GM12878 (cell line): Measurements from ENCODE around the gene ENOX1. TPM values are rescaled to one million over a fixed set of nuclear protein-coding genes. Genes with fewer than 3 reads are reported as not detected.

Experiments used
- ATAC-seq: fragments of 200-7000 bp; cut with Tn5 transposase; 3 replicates; pipeline ENCODE4 v1.9.1; 2020; ENCODE audit warnings: mild to moderate bottlenecking, moderate library complexity
- BruUV-seq: library from RNA; stranded (reverse); fragments of 400-500 nt; replicated peaks from 2 replicates; lab custom pipeline; 2021; lab: Mats Ljungman, UMichigan
- CTCF ChIA-PET: fragments of 300-600 bp; sonication (Branson Sonifier 250); formaldehyde crosslinking; extraction: SDS; loops from one replicate; lab custom pipeline; 2021; ENCODE audit warnings: inconsistent platforms; lab: Yijun Ruan, JAX
- POLR2A ChIA-PET: fragments of 350-600 bp; formaldehyde crosslinking; extraction: SDS; loops from one replicate; lab custom pipeline; 2021; ENCODE audit warnings: inconsistent platforms; lab: Charles Lee
- RAD21 ChIA-PET: fragments of 300-600 bp; sonication (Branson Sonifier 250); formaldehyde crosslinking; loops from one replicate; lab custom pipeline; 2023; ENCODE audit warnings: antibody characterized with exemption; ENCODE audit not compliant: unreplicated experiment; lab: Charles Lee
- SMC1A ChIA-PET: fragments of 300-600 bp; sonication (Branson Sonifier 250); formaldehyde crosslinking; loops from one replicate; lab custom pipeline; 2023; ENCODE audit not compliant: unreplicated experiment, uncharacterized antibody; lab: Charles Lee
- DNase-seq: peaks from one replicate; pipeline ENCODE4 v3.0.0-alpha.2; 2011; ENCODE audit warnings: low read depth, low spot score
- FAIRE-seq: peaks from 3 replicates; lab custom pipeline; 2011; peaks lifted over from hg19 to GRCh38; lab: Jason Lieb, UNC
- H2AFZ ChIP-seq: 2 replicates; pipeline ENCODE4 v1.6.0; 2011; ENCODE audit warnings: low read depth, low read length, control low read depth; ENCODE audit not compliant: control insufficient read depth
- H3K27ac ChIP-seq: 2 replicates; pipeline ENCODE4 v1.5.1; 2011; ENCODE audit warnings: control low read depth; ENCODE audit not compliant: control insufficient read depth, insufficient read depth
- H3K27me3 ChIP-seq, 2 experiments: replicated peaks in 1 of 2; 2 replicates each; pipeline versions ENCODE4 v1.6.0 to v1.6.1; 2011; ENCODE audit warnings: low read length in 1 of 2; ENCODE audit not compliant: control insufficient read depth in 2 of 2, insufficient read depth in 2 of 2
- H3K36me3 ChIP-seq, 2 experiments: 2 replicates each; pipeline ENCODE4 v1.5.1; 2011; ENCODE audit warnings: low read length in 1 of 2; ENCODE audit not compliant: control insufficient read depth in 2 of 2, insufficient read depth in 2 of 2
- H3K4me1 ChIP-seq: 2 replicates; pipeline ENCODE4 v1.6.1; 2011; ENCODE audit warnings: mild to moderate bottlenecking, low read length, moderate library complexity, mixed read lengths; ENCODE audit not compliant: control insufficient read depth, insufficient read depth
- H3K4me2 ChIP-seq: 2 replicates; pipeline ENCODE4 v1.6.0; 2011; ENCODE audit warnings: control low read depth; ENCODE audit not compliant: control insufficient read depth, insufficient read depth
- H3K4me3 ChIP-seq: fragments of 200-600 bp; sonication (generic); 2 replicates; pipeline ENCODE4 v1.5.1; 2016
- H3K79me2 ChIP-seq: 2 replicates; pipeline ENCODE4 v1.6.0; 2011; ENCODE audit warnings: low read length; ENCODE audit not compliant: control insufficient read depth, insufficient read depth
- H3K9ac ChIP-seq: 2 replicates; pipeline ENCODE4 v1.8.0; 2011; ENCODE audit warnings: low read length, control low read depth, mixed read lengths; ENCODE audit not compliant: control insufficient read depth, insufficient read depth
- H3K9me3 ChIP-seq: replicated peaks from 3 replicates; pipeline ENCODE4 v1.5.1; 2011; ENCODE audit warnings: mild to moderate bottlenecking, low read length; ENCODE audit not compliant: control insufficient read depth, insufficient read depth
- H4K20me1 ChIP-seq: 2 replicates; pipeline ENCODE4 v1.6.0; 2011; ENCODE audit not compliant: control insufficient read depth, insufficient read depth
- DPF2 ChIP-seq: fragments of 450-650 bp; IDR thresholded peaks from 2 replicates; pipeline ENCODE4 v1.6.1; 2017; ENCODE audit warnings: mild to moderate bottlenecking
- HDGF ChIP-seq: fragments of 450-650 bp; IDR thresholded peaks from 2 replicates; pipeline ENCODE4 v1.6.1; 2016; ENCODE audit warnings: antibody characterized with exemption
- KDM1A ChIP-seq: fragments of 200-600 bp; sonication (generic); IDR thresholded peaks from 2 replicates; pipeline ENCODE4 v1.6.1; 2016; ENCODE audit warnings: borderline replicate concordance
- MTA3 ChIP-seq: IDR thresholded peaks from 2 replicates; pipeline ENCODE4 v1.6.1; 2012; ENCODE audit warnings: low read length, inconsistent platforms, borderline replicate concordance
- NR2C2 ChIP-seq: IDR thresholded peaks from 2 replicates; pipeline ENCODE4 v1.6.1; 2011; ENCODE audit warnings: borderline replicate concordance, low read depth; ENCODE audit not compliant: control insufficient read depth, insufficient read length
- RFX5 ChIP-seq: IDR thresholded peaks from 2 replicates; pipeline ENCODE4 v1.6.1; 2011; ENCODE audit warnings: low read depth, low read length, improper control_type of control experiment
- SUZ12 ChIP-seq: fragments of 200-600 bp; sonication (generic); IDR thresholded peaks from one replicate; pipeline ENCODE4 v1.6.1; 2018; ENCODE audit warnings: antibody characterized with exemption, mild to moderate bottlenecking; ENCODE audit not compliant: unreplicated experiment
- WGBS: methylation state at CpG from one replicate; pipeline ENCODE4 v1.1.6; 2016; ENCODE audit warnings: low lambda C conversion rate; ENCODE audit not compliant: insufficient replicate concordance, insufficient coverage; ENCODE audit errors: missing lambda C conversion rate; 5-methylcytosine and 5-hydroxymethylcytosine counted together
- in situ Hi-C: fragments of 300-500 bp; cut with MboI; formaldehyde crosslinking; loops from 9 replicates; pipeline ENCODE4 v1.14.3; 2018; ENCODE audit warnings: mixed read lengths
- intact Hi-C: fragments of 100-400 bp; cut with micrococcal nuclease; formaldehyde crosslinking; loops from one replicate; pipeline ENCODE4 v1.14.2; 2022; ENCODE audit not compliant: unreplicated experiment
- polyA plus RNA-seq, 11 experiments: library from polyadenylated mRNA; depleted of rRNA in 4 of 11; unstranded in 6 of 11; stranded (reverse) in 5 of 11; fragments of >200 nt; fragmentation: Nextera tagmentation in 4 of 11; fragmentation: Illumina TruSeq in 1 of 11; extraction: Ambion mirVana in 4 of 11; extraction: Trizol in 1 of 11; gene quantifications; 1 replicate in 1 of 11; 2 replicates in 10 of 11; pipeline versions ENCODE4 v1.2.1 to v1.2.3, GENCODE V29; 2011 to 2016; ENCODE audit warnings: inconsistent platforms in 2 of 11, missing spikeins in 2 of 11, low read depth in 1 of 11
- total RNA-seq, 4 experiments: library from RNA; depleted of rRNA in 3 of 4; stranded (reverse); fragments of >200 nt in 3 of 4; fragmentation: Illumina TruSeq in 1 of 4; extraction: Trizol in 1 of 4; gene quantifications; 2 replicates each; pipeline versions ENCODE4 v1.2.1 to v1.2.3, GENCODE V29; 2013 to 2021
- TF ChIP-seq, protein P1 (sequence below): fragments of 450-650 bp; IDR thresholded peaks from 2 replicates; pipeline ENCODE4 v1.6.1; 2017; ENCODE audit warnings: mild to moderate bottlenecking, moderate library complexity
- TF ChIP-seq, protein P2 (sequence below): IDR thresholded peaks from 2 replicates; pipeline ENCODE4 v1.6.1; 2011; ENCODE audit warnings: borderline replicate concordance, low read depth, mild to moderate bottlenecking, moderate library complexity, mixed read lengths, low read length; ENCODE audit not compliant: insufficient read depth; ENCODE audit errors: extremely low read length
- TF ChIP-seq, protein P3 (sequence below): IDR thresholded peaks from 2 replicates; pipeline ENCODE4 v1.6.1; 2012; ENCODE audit warnings: low read depth, low read length, improper control_type of control experiment

Gene ENOX1
- total and polyA plus RNA-seq, 10 of the 15 experiments (the other 5 are each of a cell fraction or from before 2014, with no cell fraction given) = 0.11 to 0.26 (median 0.15) TPM

DNA sequence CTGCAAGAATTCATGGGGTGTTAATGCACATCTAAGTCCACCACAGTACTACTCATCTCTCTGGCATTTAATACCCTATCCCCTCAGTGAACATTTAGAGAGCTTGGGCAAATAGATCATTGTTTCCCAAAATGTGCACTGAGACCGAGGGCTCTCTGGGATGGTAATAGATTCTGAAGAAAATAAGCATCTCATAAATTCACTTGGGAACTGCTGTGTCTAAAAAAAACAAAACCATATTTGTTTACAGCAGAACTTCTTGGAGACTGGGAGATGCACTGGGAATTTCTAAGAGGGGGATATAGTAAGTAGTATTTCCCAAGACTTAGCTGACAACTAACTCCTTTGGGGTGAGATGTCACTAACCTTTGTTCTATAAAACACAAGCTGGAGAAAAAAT lies 58.4 kb downstream of the ENOX1 start (continued):
- TF ChIP-seq, protein P1, sequence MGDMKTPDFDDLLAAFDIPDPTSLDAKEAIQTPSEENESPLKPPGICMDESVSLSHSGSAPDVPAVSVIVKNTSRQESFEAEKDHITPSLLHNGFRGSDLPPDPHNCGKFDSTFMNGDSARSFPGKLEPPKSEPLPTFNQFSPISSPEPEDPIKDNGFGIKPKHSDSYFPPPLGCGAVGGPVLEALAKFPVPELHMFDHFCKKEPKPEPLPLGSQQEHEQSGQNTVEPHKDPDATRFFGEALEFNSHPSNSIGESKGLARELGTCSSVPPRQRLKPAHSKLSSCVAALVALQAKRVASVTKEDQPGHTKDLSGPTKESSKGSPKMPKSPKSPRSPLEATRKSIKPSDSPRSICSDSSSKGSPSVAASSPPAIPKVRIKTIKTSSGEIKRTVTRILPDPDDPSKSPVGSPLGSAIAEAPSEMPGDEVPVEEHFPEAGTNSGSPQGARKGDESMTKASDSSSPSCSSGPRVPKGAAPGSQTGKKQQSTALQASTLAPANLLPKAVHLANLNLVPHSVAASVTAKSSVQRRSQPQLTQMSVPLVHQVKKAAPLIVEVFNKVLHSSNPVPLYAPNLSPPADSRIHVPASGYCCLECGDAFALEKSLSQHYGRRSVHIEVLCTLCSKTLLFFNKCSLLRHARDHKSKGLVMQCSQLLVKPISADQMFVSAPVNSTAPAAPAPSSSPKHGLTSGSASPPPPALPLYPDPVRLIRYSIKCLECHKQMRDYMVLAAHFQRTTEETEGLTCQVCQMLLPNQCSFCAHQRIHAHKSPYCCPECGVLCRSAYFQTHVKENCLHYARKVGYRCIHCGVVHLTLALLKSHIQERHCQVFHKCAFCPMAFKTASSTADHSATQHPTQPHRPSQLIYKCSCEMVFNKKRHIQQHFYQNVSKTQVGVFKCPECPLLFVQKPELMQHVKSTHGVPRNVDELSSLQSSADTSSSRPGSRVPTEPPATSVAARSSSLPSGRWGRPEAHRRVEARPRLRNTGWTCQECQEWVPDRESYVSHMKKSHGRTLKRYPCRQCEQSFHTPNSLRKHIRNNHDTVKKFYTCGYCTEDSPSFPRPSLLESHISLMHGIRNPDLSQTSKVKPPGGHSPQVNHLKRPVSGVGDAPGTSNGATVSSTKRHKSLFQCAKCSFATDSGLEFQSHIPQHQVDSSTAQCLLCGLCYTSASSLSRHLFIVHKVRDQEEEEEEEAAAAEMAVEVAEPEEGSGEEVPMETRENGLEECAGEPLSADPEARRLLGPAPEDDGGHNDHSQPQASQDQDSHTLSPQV = no peak
- no peak for TF ChIP-seq MTA3
- TF ChIP-seq SUZ12 = no peak
- TF ChIP-seq RFX5 = no peak
- no peak for TF ChIP-seq NR2C2
- TF ChIP-seq, protein P2, sequence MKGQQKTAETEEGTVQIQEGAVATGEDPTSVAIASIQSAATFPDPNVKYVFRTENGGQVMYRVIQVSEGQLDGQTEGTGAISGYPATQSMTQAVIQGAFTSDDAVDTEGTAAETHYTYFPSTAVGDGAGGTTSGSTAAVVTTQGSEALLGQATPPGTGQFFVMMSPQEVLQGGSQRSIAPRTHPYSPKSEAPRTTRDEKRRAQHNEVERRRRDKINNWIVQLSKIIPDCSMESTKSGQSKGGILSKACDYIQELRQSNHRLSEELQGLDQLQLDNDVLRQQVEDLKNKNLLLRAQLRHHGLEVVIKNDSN = no peak

DNA sequence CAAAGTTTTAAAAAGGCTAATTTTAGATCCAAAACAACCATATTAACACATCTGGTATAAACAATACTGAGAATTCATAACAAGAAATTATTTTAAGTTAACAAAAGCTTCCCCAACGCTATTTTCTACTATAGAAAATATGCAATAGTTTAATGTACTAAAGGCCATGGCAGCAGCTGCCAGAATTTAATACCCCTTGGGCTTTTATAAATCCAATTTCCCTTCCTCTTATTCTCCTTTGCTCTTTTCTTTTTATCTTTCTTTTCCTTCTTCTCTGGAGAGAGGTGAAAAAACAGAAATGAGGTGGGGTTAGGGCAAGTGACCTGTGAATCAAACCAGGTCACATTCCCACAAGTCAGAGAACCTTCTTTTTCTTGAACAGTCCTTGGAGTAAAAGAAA lies 58.9 kb downstream of the ENOX1 start:
- ChIA-PET RAD21 (no interaction called here), POLR2A (interaction anchor here (0.6 kb wide), 1 partner anchor 77 kb away, joined by 3 read pairs; no protein-coding TSS in a partner anchor), SMC1A (interaction anchor here (1.4 kb wide), 1 partner anchor 34 kb away, joined by 3 read pairs; no protein-coding TSS in a partner anchor), CTCF (no interaction called here)
- no peaks in the 10 kb centered on the region for H3K9me3 ChIP-seq
- no peaks in the 10 kb centered on the region; a peak in 1 of 4 replicates for H3K27me3 ChIP-seq
- in situ Hi-C loops = no loop called here
- intact Hi-C loops = no loop called here
- H4K20me1 ChIP-seq = no peaks in the 10 kb centered on the region
- H2AFZ ChIP-seq = no peak overlapping the region
- no peak for ATAC-seq
- no peak overlapping the region for H3K4me3 ChIP-seq
- no peaks in the 10 kb centered on the region for H3K4me1 ChIP-seq
- no peaks in the 10 kb centered on the region for H3K79me2 ChIP-seq
- no peak overlapping the region for H3K9ac ChIP-seq
- no peak for FAIRE-seq
- no peak overlapping the region for H3K27ac ChIP-seq
- 0% methylated on average over 1 of the region's 1 CpG for WGBS
- H3K36me3 ChIP-seq = no peaks in the 10 kb centered on the region
- no TSS peak for BruUV-seq
- no peak overlapping the region for H3K4me2 ChIP-seq
- DNase-seq = no peak
- TF ChIP-seq KDM1A = no peak
- TF ChIP-seq, protein P3, sequence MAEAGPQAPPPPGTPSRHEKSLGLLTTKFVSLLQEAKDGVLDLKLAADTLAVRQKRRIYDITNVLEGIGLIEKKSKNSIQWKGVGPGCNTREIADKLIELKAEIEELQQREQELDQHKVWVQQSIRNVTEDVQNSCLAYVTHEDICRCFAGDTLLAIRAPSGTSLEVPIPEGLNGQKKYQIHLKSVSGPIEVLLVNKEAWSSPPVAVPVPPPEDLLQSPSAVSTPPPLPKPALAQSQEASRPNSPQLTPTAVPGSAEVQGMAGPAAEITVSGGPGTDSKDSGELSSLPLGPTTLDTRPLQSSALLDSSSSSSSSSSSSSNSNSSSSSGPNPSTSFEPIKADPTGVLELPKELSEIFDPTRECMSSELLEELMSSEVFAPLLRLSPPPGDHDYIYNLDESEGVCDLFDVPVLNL = no peak
- no peak for TF ChIP-seq DPF2
- no peak for TF ChIP-seq HDGF
